Stimulated activated CD8-positive, alpha-beta memory T cell treated with anti-CD3 and anti-CD28 coated beads, Interleukin-12 subunit alpha, Interleukin-12 subunit beta, amount 100 ng/mL, for 24 hours (primary cell): ENCODE results near the gene CPD.
"Not testable (repeated sequence)": the region's sequence is repeated elsewhere in the genome, so short reads cannot be mapped to it uniquely, and the experiment has no call there.

Source experiments
- DNase-seq: peaks from one replicate; pipeline ENCODE4 v3.0.0-alpha.2; 2020; ENCODE audit errors: extremely low read depth

Gene CPD

DNA sequence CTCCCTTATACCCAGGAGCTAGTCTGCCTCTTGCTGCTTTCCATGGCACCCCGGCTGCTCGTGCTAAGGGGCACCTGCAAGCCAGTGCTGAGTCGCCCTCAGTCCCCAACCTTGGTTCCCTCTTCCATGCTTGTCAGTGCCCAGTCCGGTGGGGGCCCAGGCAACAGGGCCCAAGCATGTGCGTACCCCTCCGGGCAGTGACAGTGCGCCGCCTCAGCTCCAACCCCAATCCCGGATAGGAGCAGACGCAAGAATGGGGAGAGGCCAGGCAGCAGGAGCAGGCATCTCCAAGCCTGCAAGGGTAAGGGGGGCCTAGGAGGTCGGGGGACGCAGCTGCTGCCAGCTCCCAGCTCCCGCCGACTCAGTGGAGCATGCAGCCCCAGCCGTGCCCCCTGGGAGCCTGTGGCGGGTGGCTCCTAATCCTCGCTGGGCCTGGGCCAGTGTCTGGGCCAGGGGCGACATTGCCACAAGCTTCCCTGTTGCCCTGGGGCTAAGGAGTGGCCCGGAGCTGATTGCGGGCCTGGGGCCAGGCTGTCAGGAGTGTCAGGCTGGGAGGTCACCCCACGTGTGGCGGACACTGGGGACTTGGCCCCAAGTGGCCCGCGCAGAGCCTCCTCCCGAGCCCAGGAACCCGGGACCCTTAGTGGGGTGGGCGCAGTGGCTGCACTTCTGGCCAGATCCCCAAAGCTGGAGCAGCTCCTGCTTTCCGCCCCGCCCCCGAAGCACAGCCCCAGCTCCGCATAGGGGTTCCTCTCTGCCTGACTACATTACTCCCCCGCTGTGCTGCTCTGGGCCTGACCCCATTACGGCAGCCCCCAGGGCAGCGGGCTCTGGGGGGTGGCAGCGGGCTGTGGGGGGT is 9.8 kb downstream of the CPD start:
- no peak for DNase-seq

DNA sequence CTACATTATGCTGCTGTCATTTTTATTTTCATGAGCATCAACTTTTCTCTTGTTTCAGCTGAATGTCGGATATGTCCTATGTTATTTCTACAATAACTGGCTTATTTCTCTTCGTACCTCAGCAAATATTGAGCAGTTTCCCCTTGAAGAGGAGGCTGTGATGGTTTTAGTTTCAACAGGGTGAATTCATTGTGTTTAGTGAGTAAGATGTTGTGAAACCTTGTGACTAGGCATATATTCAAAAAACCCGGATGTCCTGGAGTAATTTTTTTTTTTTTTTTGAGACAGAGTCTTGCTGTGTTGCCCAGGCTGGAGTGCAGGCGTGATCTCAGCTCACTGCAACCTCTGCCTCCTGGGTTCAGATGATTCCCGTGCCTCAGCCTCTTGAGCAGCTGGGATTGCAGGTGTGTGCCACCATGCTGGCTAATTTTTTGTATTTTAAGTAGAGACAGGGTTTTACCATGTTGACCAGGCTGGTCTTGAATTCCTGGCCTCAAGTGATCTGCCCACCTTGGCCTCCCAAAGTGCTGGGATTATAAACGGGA is 11.1 kb downstream of the CPD start:
- no peak for DNase-seq

DNA sequence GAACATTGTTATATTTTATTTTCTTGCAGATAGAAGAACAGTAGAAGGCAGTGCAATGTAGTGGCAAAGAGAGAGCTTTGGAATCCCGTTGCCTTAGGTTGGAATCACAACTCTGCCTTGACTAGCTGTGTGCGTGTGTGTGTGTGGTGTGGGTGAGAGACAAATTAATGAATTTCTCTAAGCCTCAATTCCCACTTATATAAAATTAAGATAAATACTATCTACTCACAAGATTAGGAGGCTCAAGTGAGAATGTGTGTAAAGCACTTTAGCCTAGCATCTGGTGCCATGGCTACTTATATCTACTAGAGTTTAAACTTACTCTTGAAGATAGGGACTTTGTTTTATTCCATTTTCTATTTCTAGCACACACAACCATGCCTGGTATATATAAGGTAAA is 12.8 kb downstream of the CPD start:
- DNase-seq: no peak

DNA sequence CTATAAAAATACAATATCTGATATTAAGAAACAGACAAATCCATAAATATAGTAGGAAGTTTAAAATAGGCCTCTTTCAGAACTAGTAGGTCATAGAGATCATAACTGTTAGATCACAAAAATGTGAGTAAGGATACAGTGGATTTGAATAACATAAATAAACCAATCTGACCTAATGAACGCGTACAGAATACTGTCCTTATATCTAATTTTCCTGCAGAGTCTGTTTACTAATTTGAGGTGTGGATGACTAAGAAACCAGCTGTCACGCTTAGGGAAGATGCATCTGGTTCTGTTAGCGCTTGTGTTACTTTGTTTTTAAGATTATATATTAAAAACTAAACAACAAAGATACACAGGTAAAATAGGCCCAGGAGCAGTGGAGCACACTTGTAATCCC is 14.8 kb downstream of the CPD start:
- no peak for DNase-seq

DNA sequence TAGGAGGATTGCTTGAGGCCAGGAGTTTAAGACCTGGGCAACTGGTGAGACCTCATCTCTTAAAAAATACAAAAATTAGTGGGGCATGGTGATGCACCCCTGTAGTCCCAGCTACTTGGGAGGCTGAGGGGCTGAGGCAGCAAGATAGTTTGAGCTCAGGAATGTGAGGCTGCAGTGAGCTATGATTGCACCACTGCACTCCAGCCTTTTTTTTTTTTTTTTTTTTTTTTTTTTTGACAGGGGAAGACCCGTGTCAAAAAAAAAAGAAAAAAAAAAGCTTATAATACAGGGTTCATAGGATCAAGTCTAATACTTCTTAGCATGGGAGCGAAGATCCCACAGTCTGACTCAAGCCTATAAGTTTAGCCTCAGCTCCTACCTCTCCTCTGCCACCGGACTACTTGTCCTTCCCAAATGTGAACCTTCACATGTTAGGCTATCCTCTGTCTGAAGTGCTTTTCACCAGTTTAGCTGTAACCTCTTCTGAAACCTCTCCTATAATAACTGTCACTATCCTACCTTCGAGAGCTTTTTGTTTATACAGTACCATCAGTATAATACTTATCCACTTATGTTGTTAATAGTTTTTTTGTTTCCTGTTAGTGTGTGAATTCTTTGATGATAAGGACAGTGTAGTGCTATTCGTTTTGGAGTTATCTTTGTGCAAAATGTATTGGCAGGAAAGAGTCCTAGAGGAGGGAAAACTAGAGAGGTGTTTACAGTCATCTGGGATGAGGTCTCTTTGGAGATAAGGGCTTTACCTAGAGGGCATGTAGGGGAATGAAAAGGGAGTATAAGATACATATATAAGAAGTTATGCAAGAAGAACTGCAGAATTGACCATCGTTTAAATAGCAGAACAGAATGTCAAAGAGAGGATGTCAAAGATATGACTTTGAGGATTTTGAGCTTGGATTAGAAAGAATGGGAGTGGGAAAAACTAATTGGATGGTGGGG is 15.5 kb downstream of the CPD start:
- DNase-seq: no peak

- DNase-seq: no peak
Observed at GRCh38 chr17:30395398-30396022, 16.8 kb downstream of the CPD start.

GRCh38 chr17:30396129-30396528 is 17.4 kb downstream of the CPD start:
- DNase-seq: no peak

DNA sequence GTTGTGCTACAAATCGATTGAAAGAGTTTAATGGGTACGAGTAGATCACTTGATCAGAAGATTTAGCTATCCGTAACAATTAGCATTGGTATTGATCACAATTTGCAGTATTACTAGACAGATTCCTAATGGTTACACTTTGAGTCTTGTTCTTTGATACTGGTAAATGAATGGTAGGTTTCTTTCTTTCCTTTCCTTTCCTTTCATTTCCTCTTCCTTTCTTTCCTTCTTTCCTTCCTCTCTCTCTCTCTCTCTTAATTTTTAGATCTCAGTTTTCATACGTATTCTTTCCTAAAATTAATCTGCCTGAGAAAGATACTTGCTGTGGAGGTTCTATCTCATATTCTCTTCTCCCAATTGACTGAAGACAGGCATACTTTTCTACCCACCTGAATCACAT is 17.9 kb downstream of the CPD start:
- no peak for DNase-seq

- no peak for DNase-seq
Observed at GRCh38 chr17:30398328-30399041, 19.8 kb downstream of the CPD start.

- DNase-seq: no peak
Observed at GRCh38 chr17:30401097-30401496, 22.4 kb downstream of the CPD start.

- DNase-seq: no peak
Observed at GRCh38 chr17:30405161-30405560, 26.4 kb downstream of the CPD start.

- DNase-seq: not testable (repeated sequence)
Observed at GRCh38 chr17:30410627-30411026, 31.9 kb downstream of the CPD start.

- DNase-seq: not testable (repeated sequence)
Observed at GRCh38 chr17:30412008-30412496, 33.3 kb downstream of the CPD start.

- DNase-seq: no peak
Observed at GRCh38 chr17:30413109-30413508, 34.4 kb downstream of the CPD start.

- no peak for DNase-seq
Observed at GRCh38 chr17:30414486-30414885, 35.8 kb downstream of the CPD start.

DNA sequence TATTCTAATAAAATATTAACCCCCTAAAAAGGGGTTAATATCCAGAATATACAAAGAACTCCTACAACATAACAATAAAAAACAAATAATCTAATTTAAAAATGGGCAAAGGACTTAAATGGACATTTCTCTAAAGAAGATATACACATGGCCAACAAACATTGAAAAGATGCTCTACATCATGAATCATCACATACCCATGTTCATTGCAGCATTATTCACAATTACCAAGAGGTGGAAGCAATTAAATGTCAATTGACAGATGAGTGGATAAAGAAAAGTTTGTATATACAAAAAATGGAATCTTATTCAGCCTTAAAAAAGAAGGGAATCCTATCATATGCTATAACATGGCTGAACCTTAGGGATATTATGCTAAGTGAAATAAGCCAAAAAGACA is 36.8 kb downstream of the CPD start:
- no peak for DNase-seq

- not testable (repeated sequence) for DNase-seq
Observed at GRCh38 chr17:30418070-30418469, 39.3 kb downstream of the CPD start.

- no peak for DNase-seq
Observed at GRCh38 chr17:30421592-30421991, 42.9 kb downstream of the CPD start.

DNA sequence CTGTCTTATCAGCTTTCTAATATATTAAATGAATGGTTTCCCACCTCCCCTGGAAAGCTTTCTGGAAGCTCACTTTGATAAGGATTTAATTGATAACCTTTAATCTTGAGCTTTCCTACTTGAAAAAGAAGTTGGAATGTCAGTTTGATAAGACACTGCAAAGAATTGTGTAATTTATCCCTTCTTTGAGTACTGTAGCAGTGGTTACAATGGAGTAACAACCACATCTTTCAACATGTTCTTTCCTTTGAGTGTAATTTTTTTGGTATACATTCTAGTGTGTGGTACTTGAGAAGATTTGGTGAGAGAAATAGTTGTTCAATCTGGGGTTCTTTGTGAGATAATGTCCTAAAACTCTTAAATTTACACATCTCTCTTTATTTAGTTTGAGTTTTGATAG is 43.4 kb downstream of the CPD start:
- no peak for DNase-seq

- no peak for DNase-seq
Observed at GRCh38 chr17:30424471-30424870, 45.7 kb downstream of the CPD start.

GRCh38 chr17:30426292-30426691 is 47.6 kb downstream of the CPD start:
- no peak for DNase-seq
